SHP77 treated with DMSO at 0.1 percent for 48 hours (cell line): Measurements from ENCODE around the gene KRT26.

Source experiments
- DNase-seq: peaks from one replicate; lab custom pipeline; 2025; lab: John Stamatoyannopoulos, UW

KRT26 gene

GRCh38 chr17:40727447-40728231 is 44.4 kb downstream of the KRT26 start:
- DNase-seq = no peak

GRCh38 chr17:40726919-40727318 is 45.1 kb downstream of the KRT26 start:
- DNase-seq = no peak

- DNase-seq = no peak
Measured at GRCh38 chr17:40724656-40725055, 47.3 kb downstream of the KRT26 start.

- DNase-seq = no peak
Measured at GRCh38 chr17:40722241-40722640, 49.8 kb downstream of the KRT26 start.

DNA sequence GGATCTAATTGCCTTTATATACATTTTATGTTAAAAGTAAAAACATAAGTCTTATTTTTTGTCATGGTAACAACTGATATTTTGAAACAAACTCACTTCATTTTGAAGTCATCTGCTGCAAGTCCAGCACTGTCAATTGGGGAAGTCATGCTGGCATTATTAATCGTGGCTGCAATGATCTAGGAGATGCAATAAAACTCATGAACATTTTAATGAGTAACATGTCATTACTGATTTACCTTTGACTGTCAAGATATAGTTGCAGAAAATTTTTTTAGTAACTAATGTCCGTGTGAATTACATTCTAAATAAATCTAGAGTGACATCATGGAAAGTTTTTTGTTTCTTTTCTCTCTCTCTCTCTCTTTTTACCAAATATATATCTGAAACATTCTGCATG is 51.1 kb downstream of the KRT26 start:
- no peak for DNase-seq

GRCh38 chr17:40718930-40719329 is 53.1 kb downstream of the KRT26 start:
- no peak for DNase-seq

GRCh38 chr17:40717776-40718175 is 54.2 kb downstream of the KRT26 start:
- no peak for DNase-seq
